Colonic mucosa (tissue), 4 donors: ENCODE measurements around the gene RELT. TPM values are rescaled to one million over a fixed set of nuclear protein-coding genes. Genes with fewer than 3 reads are reported as not detected.

Source experiments
- DNase-seq: peaks from one replicate; pipeline ENCODE4 v3.0.0-alpha.2; 2020
- H3K27ac ChIP-seq: fragments of 200-600 bp; one replicate; pipeline ENCODE4 v1.8.0; 2021
- H3K27me3 ChIP-seq: fragments of 200-600 bp; one replicate; pipeline ENCODE4 v1.8.0; 2021
- H3K36me3 ChIP-seq: fragments of 200-600 bp; one replicate; pipeline ENCODE4 v1.8.0; 2021
- H3K4me1 ChIP-seq: fragments of 200-600 bp; one replicate; pipeline ENCODE4 v1.8.0; 2021; ENCODE audit warnings: mild to moderate bottlenecking
- H3K4me3 ChIP-seq: fragments of 200-600 bp; one replicate; pipeline ENCODE4 v1.8.0; 2021
- H3K9ac ChIP-seq, 2 donors: one replicate each; pipeline ENCODE4 v1.7.0; 2013; ENCODE audit warnings: control low read depth in 2 of 2, low read depth in 2 of 2, low read length in 2 of 2
- H3K9me3 ChIP-seq: fragments of 200-600 bp; one replicate; pipeline ENCODE4 v1.8.0; 2021
- CTCF ChIP-seq: fragments of 200-600 bp; IDR thresholded peaks from one replicate; pipeline ENCODE4 v1.8.0; 2022; ENCODE audit warnings: antibody characterized with exemption, mild to moderate bottlenecking
- intact Hi-C: fragments of 100-400 bp; cut with DNase I; formaldehyde crosslinking; loops from one replicate; pipeline ENCODE4 v1.14.1; 2022
- total RNA-seq, 2 donors: library from RNA; stranded (reverse); fragmentation: NEBNext Ultra II Directional in 1 of 2; extraction: Animal tissue kit (Norgen Biotek cat#: 25700) in 1 of 2; gene quantifications; one replicate each; pipeline ENCODE4 v1.2.1, GENCODE V29; 2021
- donor health status: healthy.
- donor health status: DM: no; HTN: no; CAD: no.
- donor health status: DM: no; HTN: no; CAD: no.

RELT gene
- total RNA-seq, 2 donors from 2014 or later = 4.0 to 7.1 TPM

GRCh38 chr11:73389916-73390315, 13.7 kb downstream of the RELT start:
- TF ChIP-seq CTCF = no peak
- Histone ChIP-seq H3K4me3 (no peak overlapping the region), H3K9ac (no peak overlapping the region), H3K9me3 (no peaks in the 10 kb centered on the region), H3K36me3 (no peaks in the 10 kb centered on the region), H3K27ac (no peak overlapping the region), H3K4me1 (no peaks in the 10 kb centered on the region), H3K27me3 (no peaks in the 10 kb centered on the region)
- intact Hi-C loops = loop anchor here (10.0 kb wide), 1 partner anchor 95 kb away; no protein-coding TSS in a partner anchor
- no peak for DNase-seq

- no peaks in the 10 kb centered on the region for H3K36me3 ChIP-seq
- DNase-seq = no peak
- intact Hi-C loops = loop anchor here (10.0 kb wide), 1 partner anchor 96 kb away; no protein-coding TSS in a partner anchor
- H3K27me3 ChIP-seq = no peaks in the 10 kb centered on the region
- no peak overlapping the region for H3K27ac ChIP-seq
- no peaks in the 10 kb centered on the region for H3K9me3 ChIP-seq
- no peak overlapping the region for H3K4me3 ChIP-seq
- H3K4me1 ChIP-seq = no peaks in the 10 kb centered on the region
- H3K9ac ChIP-seq = no peak overlapping the region
- no peak for TF ChIP-seq CTCF
Observed at GRCh38 chr11:73390601-73391565, 14.7 kb downstream of the RELT start.

GRCh38 chr11:73391665-73392064, 15.5 kb downstream of the RELT start:
- H3K9ac ChIP-seq = no peak overlapping the region
- H3K4me1 ChIP-seq = no peaks in the 10 kb centered on the region
- H3K27me3 ChIP-seq = no peaks in the 10 kb centered on the region
- TF ChIP-seq CTCF = no peak
- no peaks in the 10 kb centered on the region for H3K36me3 ChIP-seq
- no peak for DNase-seq
- H3K9me3 ChIP-seq = no peaks in the 10 kb centered on the region
- H3K4me3 ChIP-seq = no peak overlapping the region
- H3K27ac ChIP-seq = no peak overlapping the region
- intact Hi-C loops = loop anchor here (10.0 kb wide), 1 partner anchor 97 kb away; no protein-coding TSS in a partner anchor

GRCh38 chr11:73392108-73393010, 16.2 kb downstream of the RELT start:
- H3K36me3 ChIP-seq = no peaks in the 10 kb centered on the region

More at GRCh38 chr11:73392108-73393010, 16.2 kb downstream of the RELT start:
- no peak for TF ChIP-seq CTCF
- Histone ChIP-seq H3K27me3 (no peaks in the 10 kb centered on the region), H3K4me1 (no peaks in the 10 kb centered on the region), H3K9ac (no peak overlapping the region), H3K27ac (no peak overlapping the region), H3K9me3 (no peaks in the 10 kb centered on the region), H3K4me3 (no peak overlapping the region)
- intact Hi-C loops = loop anchor here (10.0 kb wide), 1 partner anchor 98 kb away; no protein-coding TSS in a partner anchor
- no peak for DNase-seq
